Measurements from ENCODE around the gene NRXN3. TPM values are rescaled to one million over a fixed set of nuclear protein-coding genes. Genes with fewer than 3 reads are reported as not detected.

Gene NRXN3
- total RNA-seq, 1 experiment from 2014 or later = not detected

GRCh38 chr14:78307671-78308070 is 137.5 kb downstream of the NRXN3 start:
- intact Hi-C loops (cut with micrococcal nuclease) = no loop called here
- Histone ChIP-seq H3K4me3 (replicated peaks in 1 of 2; ENCODE audit: low read depth in 1 of 2, low read length in 2 of 2) (no peak overlapping the region), H3K9me3 (ENCODE audit: control insufficient read depth in 1 of 2, insufficient read depth in 1 of 2, low read depth in 1 of 2, low read length in 2 of 2) (no peaks in the 10 kb centered on the region), H3K9ac (ENCODE audit: low read length) (no peak overlapping the region), H3K9me2 (ENCODE audit: insufficient read depth) (no peaks in the 10 kb centered on the region), H2AFZ (ENCODE audit: low read depth, low read length, poor library complexity, severe bottlenecking) (no peak overlapping the region), H3K36me3 (ENCODE audit: control insufficient read depth in 1 of 2, insufficient read depth in 2 of 2, low read length in 2 of 2) (no peaks in the 10 kb centered on the region), H4K20me1 (ENCODE audit: insufficient read depth) (no peaks in the 10 kb centered on the region), H3K4me2 (ENCODE audit: low read length) (no peak overlapping the region), H3K27me3 (ENCODE audit: insufficient read depth, low read length) (peaks cover 24% of the 10 kb centered on the region), H3K4me1 (ENCODE audit: control insufficient read depth in 1 of 2, insufficient read depth in 2 of 2, low read length in 2 of 2) (no peaks in the 10 kb centered on the region), H3K27ac (ENCODE audit: low read depth, low read length) (no peak overlapping the region), H3K79me2 (ENCODE audit: insufficient read depth, low read length) (no peaks in the 10 kb centered on the region)
- ChIA-PET RAD21 (ENCODE audit: low non-redundant PET in 1 of 2, low total read pairs in 2 of 2, uncharacterized antibody in 2 of 2, unreplicated experiment in 2 of 2) (no interaction called here), POLR2A (no interaction called here), CTCF (no interaction called here)
- ATAC-seq (no peak), DNase-seq (ENCODE audit: low read depth, low spot score) (no peak)
- no TSS peak for BruUV-seq (replicated peaks)
- TF ChIP-seq RAD21 (IDR thresholded peaks at IDR 0.05; ENCODE audit: low read depth) = no peak
- TF ChIP-seq, protein P1, sequence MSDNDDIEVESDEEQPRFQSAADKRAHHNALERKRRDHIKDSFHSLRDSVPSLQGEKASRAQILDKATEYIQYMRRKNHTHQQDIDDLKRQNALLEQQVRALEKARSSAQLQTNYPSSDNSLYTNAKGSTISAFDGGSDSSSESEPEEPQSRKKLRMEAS (IDR thresholded peaks at IDR 0.05) = no peak
- no peak for TF ChIP-seq EZH2phosphoT487 (IDR thresholded peaks at IDR 0.05; ENCODE audit: borderline replicate concordance)
- no peak for TF ChIP-seq ZNF274 (IDR thresholded peaks at IDR 0.05; ENCODE audit: low read depth, low read length)
- TF ChIP-seq ZFX (IDR thresholded peaks at IDR 0.05) = no peak
- no peak for TF ChIP-seq JUND (IDR thresholded peaks at IDR 0.05)
- no peak for TF ChIP-seq ELF1 (IDR thresholded peaks at IDR 0.05; ENCODE audit: borderline replicate concordance, low read depth)
- no peak for TF ChIP-seq EZH2 (IDR thresholded peaks at IDR 0.05)
- no peak for TF ChIP-seq FOSL1 (IDR thresholded peaks at IDR 0.05; ENCODE audit: low read depth)
- no peak for TF ChIP-seq TCF7L2 (IDR thresholded peaks at IDR 0.05; ENCODE audit: borderline replicate concordance, extremely low read depth, insufficient read depth, insufficient read length)
- no peak for TF ChIP-seq YY1 (IDR thresholded peaks at IDR 0.05; ENCODE audit: extremely low read depth, insufficient replicate concordance, low read depth, low read length)
- no peak for TF ChIP-seq CBX3 (IDR thresholded peaks at IDR 0.05; ENCODE audit: low read depth)
- TF ChIP-seq, protein P2, sequence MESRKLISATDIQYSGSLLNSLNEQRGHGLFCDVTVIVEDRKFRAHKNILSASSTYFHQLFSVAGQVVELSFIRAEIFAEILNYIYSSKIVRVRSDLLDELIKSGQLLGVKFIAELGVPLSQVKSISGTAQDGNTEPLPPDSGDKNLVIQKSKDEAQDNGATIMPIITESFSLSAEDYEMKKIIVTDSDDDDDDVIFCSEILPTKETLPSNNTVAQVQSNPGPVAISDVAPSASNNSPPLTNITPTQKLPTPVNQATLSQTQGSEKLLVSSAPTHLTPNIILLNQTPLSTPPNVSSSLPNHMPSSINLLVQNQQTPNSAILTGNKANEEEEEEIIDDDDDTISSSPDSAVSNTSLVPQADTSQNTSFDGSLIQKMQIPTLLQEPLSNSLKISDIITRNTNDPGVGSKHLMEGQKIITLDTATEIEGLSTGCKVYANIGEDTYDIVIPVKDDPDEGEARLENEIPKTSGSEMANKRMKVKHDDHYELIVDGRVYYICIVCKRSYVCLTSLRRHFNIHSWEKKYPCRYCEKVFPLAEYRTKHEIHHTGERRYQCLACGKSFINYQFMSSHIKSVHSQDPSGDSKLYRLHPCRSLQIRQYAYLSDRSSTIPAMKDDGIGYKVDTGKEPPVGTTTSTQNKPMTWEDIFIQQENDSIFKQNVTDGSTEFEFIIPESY (IDR thresholded peaks at IDR 0.05; ENCODE audit: extremely low read depth, insufficient replicate concordance, low read length) = no peak

Measured in HCT116 (cell line).